Measurements from ENCODE around the gene MYO1B. TPM values are rescaled to one million over a fixed set of nuclear protein-coding genes. Genes with fewer than 3 reads are reported as not detected.

MYO1B gene
- total RNA-seq, 1 experiment from 2014 or later, result 47.5 TPM

DNA sequence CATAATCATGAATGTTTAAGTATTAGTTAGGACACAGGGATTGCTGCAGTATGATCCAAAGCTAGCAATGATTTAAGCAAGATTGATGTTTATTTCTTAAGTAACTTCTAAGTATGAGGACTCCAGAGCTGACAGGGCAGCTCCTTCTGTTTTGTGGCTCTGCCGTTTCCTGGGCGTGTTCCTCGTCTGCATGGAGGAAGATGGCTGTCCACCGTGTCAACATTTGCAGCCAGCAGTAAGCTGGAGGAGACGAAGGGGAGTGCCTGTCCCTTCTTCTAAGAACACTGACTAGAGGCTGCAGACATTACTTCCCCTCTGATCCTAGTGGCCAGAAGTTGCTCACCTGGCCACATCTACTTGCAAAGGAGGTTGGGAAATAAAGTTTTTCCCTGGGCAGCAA lies 144.1 kb downstream of the MYO1B start:
- no peak for DNase-seq (ENCODE audit: extremely low read depth, low read depth)

DNA sequence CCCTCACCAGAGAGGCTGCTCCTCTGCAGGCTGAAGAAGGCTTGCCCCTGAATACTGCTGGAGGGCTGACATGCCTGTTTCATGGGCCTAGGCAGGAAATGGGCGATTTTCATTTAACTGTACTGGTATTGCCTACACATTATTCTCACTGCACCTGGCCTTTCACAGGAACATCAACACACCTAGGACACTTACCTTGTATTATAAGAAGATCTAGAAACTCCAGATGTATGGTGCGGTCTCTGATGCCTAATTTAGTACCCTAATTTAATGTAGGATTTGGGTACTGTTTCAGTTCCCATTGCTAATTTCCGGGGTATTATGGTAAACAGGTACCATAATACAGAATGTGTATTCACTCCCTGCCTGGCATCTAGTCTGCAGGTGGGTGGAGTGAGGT lies 146.0 kb downstream of the MYO1B start:
- DNase-seq (ENCODE audit: extremely low read depth, low read depth), result no peak

DNA sequence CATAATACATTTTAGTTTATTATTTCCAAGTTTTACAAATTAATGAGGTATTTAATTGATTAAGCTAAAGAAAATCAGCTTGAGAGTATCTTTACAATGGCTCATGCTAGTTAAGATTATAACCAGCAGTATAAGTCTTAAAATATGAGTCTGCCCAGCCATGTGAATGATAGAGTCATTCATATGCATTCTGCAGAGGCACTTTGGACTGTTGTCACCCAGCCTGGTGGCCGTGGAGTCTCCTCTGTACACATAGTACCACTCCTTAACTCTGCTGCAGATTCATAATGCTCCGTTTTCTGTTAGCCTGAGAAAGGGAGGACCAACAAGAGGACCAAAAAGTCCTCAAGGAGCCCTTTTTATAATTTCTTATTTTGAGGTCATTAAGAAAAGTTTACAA lies 148.8 kb downstream of the MYO1B start:
- no peak for DNase-seq (ENCODE audit: extremely low read depth, low read depth)

DNA sequence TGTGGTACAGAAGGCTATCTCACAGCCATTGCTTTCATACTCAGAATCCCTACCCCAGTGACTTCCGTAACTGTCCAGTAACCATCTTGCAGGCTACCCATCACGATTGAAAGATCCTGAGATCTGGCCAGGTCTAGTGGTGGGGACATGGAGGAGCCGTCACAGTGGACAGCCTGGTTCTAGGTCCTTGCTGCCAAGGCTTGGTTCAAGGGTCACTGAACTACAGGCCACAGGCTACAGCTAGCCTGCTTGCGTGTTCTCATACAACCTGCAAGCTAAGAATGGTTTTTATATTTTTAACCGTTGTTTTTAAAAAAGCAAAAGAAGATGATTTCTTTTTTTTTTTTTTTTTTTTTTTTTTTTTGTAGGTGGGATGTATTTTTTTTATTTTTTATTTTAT lies 151.6 kb downstream of the MYO1B start:
- DNase-seq (ENCODE audit: extremely low read depth, low read depth), result no peak

DNA sequence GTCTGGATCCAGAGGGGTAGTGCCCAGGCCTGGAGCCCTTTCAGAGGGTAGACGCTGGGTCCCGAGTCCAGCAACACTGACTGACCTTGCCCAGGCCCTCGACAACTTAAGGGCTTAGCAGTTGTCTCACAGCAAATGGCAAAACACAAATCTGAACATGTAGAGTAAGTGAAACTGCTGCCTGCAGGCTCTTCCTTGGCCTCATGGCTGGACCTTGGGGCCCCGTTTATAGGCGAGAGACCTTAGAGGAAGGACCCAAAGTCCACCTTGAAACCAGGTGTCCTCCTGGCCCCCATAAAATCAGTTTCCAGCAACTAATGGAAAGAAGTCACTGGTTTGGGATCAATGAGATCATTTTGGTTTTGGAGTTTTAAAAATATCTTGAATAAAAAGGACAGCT lies 154.4 kb downstream of the MYO1B start:
- DNase-seq (ENCODE audit: extremely low read depth, low read depth), result no peak

DNA sequence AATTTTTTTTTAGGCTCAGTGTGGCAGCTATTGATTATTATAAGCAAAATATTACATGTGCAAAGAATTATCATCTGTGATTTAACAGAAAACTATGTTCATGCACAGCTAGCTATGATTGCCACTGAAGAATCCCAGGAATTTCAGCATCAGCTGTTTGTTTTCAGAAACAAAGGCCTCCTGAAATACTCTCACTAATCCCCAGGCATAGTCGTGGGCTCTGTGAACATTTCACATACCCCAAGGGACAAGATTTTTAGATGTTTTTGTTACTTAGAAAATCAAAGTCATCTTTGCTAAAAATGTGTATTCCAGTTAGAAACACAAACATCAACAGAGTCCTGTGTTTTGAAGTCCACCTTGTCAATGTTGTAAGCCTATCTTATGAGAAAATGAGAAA lies 156.1 kb downstream of the MYO1B start:
- DNase-seq (ENCODE audit: extremely low read depth, low read depth), result no peak

DNA sequence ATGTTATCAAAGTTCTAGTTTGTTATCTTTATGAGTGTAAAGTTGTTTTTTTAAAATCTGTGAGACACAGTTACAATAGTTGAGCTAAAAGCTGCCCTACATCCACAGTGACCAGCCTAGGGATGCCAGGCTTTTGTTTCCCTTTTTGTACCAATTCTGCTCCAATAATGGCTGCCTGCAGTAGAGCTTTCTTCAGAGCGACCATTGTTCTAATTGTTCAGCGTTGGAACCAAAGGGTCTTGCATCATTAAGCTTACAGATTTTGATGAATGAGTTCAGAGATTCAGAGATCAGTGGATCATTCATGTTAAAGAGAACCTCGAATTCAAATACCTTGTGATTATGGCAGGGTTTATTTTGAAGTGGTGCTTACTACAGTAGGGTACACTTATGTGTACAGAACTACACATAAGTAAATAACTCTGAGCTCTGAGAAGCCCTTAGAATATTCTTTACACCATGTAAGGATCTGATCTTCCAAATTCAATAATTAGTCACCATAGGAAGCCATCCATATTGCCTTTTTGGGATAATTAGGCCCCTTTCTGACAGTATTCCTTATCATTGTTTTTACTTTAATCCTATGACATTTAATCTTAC lies 157.9 kb downstream of the MYO1B start:
- DNase-seq (ENCODE audit: extremely low read depth, low read depth), result no peak

DNA sequence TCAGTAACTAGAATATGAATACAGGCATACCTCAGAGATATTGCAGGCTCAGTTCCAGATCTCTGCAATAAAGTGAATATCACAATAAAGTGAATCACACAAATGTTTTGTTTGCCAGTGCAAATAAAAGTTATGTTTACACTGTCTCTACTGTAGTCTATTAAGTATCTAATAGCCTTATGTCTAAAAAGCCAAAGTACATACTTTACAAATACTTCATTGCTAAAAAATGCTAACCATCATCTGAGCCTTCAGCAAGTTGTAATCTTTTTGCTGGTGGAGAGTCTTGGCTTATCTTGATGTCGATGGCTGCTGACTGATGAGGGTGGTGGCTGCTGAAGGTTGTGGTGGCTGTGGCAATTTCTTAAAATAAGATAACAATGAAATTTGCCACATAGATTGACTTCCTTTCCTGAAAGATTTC lies 159.4 kb downstream of the MYO1B start:
- DNase-seq (ENCODE audit: extremely low read depth, low read depth), result no peak

DNA sequence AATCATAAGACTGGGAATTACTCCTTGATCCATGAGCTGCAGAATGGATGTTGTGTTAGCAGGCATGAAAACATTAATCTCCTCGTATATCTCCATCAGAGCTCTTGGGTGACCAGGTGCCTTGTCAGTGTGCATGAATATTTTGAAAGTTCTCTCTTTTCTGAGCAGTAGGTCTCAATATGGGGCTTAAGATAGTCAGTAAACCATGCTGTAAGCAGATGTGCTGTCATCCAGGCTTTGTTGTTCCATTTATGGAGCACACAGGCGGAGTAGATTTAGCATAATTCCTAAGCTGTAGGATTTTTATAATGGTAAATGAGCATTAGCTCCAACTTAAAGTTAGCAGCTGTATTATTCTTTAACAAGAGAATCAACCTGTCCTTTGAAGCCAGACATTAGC lies 160.3 kb downstream of the MYO1B start:
- DNase-seq (ENCODE audit: extremely low read depth, low read depth), result no peak

DNA sequence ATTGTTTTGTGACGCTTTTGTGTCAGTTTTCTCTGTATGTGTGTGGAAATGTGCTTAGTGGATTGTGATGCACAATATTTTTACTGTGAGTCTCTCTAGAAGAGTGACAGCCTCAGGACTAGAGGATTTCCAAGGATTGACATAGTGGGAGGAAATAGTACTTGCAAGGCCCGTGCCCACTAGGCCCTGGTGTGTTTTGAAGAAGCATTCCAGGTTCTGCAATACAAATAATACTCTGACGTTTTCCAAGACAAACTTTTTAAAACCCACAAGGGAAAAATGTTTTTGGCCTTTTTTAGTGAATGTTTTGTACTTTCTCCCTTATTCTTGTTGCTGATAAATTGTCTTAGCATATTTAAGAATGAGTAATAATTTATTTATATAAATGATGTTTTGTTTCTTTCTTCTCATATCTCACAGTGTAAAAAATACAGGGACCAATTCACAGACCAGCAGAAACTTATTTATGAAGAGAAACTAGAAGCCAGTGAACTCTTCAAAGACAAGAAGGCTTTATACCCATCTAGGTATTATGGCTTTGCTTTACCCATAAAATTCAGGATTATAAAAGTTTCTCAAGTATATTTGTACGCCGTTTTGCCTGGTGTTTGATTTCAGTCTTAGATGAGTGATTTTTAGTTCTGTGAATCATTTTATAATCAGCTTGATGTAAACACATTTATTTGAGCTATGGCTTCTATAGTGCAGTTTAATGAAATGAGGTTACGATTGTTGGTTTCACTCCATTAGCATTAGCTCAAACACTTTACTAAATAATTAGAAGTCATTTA lies 165.6 kb downstream of the MYO1B start:
- no peak for DNase-seq (ENCODE audit: extremely low read depth, low read depth)

DNA sequence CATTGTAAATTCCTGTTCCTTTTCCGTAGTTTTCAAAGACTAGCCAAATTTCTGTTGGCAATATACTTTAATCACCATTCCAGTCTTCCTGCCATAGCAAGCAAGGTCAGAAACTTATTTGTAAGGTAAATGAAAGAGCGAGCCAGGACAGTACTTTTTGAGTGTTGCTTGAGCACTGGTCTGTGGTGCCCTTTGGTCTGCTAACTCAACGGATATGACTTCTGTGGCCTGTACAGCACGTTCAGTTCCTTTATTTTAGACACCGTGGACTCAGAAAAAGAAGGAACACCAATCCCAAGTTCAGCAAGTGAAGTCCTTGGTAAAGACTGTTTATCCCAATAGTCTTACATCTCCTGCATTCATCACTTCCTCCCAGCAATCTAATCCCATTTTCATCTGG lies 166.3 kb downstream of the MYO1B start:
- DNase-seq (ENCODE audit: extremely low read depth, low read depth), result no peak

DNA sequence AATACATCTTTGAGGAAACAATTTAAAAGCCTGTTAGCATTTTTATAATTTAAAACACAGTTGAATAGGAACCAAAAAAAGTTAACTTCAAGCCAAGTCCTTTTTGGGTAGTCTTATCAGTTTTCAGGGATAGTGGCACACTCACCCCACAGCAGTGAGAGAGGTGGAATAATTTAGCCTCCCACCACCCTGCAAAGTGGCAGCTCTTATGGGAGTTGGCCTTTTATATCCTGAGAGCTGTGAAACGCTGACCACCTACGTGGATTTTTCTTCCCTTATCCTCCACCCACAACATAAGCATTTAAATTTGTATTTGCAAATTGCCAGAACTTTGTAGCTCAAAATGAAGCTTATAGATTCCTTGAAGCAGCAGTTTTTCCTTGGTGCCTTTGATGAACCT lies 167.1 kb downstream of the MYO1B start:
- no peak for DNase-seq (ENCODE audit: extremely low read depth, low read depth)

DNA sequence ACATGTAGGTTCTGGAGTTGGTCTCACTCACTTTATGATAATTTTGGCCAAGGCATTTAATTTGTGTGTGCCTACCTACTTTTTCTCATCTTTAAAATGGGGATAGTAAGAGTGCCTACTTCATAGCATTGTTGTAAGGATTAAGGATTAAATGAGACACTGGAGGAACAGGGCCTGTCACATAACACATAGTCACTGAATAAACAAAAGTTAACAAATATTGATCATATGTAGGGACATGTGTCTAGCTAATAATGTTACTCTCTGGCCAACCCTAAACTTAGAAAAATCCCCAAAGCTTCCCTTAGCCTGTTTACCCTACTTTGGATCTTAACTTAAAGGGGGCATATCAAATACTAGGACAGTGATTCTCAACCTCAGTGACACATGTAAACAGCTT lies 169.9 kb downstream of the MYO1B start:
- no peak for DNase-seq (ENCODE audit: extremely low read depth, low read depth)

DNA sequence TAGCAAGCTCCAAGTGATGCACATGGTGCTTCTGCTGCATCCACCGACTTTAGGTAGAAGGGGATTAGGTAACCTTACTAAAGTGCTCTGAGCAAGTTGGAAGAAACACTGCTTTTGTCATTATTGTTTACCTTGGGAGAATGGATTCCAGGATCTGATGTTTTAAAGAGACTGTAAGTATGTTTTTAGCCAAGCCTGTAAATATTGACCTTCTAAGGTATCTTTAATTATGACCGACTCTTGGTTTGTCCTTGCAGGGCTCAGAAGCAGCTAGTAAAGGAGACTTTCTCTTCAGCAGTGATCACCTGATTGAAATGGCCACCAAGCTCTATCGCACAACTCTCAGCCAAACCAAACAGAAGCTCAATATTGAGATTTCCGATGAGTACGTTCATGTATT lies 170.7 kb downstream of the MYO1B start:
- DNase-seq (ENCODE audit: extremely low read depth, low read depth), result no peak

DNA sequence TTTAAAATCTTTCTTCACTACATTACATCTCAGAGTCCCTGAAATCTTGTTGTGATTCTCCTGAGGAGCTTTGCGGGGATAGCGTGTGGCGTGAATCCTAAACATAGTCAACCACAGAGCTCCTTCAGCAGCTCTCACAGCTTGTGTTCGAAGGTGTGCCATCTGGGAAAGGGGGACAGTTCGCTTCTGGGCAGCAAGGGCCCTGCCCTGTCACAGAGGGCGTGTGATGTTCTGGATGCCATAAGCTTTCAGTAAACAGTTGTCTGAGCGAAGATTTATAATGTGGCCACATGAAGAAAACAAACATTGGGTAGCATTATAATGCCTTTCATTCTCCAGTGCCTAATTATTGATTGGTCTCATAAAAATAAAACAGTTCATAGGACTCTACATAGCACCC lies 172.5 kb downstream of the MYO1B start:
- DNase-seq (ENCODE audit: extremely low read depth, low read depth), result no peak

DNA sequence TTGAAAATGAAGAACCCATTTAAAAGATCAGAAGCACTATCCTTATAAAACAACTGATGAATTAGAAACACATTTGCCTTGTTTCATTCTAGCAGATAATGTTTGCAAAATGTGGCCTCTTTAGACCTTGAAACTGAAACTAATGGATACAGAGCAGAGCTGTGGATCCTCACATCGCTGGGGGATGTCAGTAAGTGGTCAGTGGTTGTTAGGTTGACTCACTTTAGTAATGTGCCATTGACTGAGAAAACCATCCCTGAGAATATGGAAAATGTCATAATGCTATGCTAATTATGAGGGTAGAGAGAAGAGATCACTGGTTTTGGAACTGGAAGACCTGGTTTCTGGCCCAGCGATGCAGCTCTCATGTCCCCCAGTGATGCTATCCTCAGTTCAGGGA lies 176.7 kb downstream of the MYO1B start:
- DNase-seq (ENCODE audit: extremely low read depth, low read depth), result no peak

DNA sequence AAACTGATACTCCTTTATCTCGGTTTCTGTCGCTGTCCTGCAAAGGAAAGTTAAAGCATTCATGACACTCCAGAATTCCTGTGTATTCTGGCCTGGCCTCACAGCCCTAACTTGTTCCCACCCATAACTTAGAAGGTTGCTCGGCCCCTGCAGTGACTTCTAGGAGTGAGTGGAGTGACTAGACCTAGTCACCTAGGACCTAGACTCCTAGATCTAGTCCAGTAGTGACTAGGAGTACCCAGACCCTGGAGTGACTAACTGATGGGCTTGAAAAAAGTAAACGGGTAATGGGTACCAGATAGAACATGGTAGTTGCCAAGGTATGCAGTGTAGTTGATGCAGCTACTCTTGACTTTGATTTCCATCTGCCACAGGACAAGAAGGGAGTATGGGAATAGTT lies 181.8 kb downstream of the MYO1B start:
- DNase-seq (ENCODE audit: extremely low read depth, low read depth), result no peak

DNA sequence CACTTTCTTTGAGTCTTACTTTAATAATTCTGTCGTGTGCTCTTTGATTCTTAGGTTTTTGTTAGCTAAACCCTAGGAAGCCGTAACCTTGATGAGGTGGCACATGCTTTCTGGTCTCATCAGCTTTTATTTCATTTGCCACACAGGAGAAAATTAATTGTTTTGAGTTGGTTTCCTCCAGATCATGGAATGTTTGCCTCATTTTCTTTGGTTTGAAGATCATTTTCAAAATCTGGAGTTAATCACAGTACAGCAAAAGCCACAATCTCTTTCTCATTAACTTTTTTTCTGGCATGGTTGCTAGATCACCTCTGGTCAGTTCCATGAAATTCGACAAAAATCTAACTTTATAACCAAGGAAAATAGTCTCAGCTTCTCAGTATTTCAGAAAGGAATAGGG lies 182.9 kb downstream of the MYO1B start:
- DNase-seq (ENCODE audit: extremely low read depth, low read depth), result no peak

DNA sequence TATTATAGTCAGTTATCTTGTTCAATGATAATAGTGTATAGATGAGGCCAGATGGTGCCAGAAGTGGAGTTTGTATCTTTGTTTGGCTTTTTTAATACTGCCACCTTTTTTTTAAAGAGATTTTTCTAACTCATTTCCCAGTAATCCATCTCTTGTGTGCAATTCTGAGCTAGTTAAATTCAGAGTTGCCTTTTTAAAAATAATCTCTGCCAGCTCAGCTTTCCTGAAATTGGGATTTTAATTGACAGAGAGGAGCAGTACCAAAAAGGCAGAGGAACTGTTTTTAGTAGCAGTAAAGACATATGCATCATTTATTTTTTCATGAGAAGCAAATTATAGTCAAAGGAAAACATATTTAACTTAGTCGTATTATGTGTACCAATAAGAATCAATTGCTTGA lies 185.3 kb downstream of the MYO1B start:
- no peak for DNase-seq (ENCODE audit: extremely low read depth, low read depth)

DNA sequence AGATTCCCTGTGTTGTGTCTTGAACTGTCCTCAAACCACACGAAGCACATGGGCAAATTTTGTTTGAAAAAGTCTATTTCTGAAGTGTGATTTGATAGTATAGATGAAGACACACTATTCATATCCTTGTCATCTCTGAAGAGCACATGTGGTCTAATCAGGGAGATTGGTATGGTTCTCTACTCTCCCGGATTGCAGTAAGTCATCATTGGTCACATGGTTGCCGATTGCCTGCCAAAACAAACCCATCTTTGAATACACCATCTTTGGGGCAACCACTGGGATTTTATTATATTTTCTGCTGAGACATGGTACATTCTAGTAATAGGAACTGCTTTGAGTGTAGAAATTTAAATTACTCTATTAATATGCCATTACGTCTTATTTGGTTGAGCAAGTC lies 186.9 kb downstream of the MYO1B start:
- DNase-seq (ENCODE audit: extremely low read depth, low read depth), result no peak

DNA sequence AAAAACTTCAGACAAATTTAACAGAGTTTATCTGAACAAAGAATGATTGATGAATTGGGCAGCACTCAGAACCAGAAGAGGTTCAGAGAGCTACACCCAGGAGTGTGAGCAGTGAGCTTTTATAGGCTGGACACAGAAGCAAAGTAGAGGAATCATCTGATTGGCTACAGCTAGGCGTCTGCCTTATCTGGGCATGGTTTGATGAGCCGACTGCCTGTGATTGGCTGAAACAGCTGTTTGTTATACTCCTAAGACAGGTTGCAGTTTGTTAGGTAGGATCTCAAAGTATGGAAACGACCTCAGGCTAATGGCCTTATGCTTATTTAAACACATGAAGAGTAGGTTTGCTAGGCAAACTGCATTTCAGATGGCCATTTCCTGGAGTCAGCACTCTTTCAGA lies 188.9 kb downstream of the MYO1B start:
- no peak for DNase-seq (ENCODE audit: extremely low read depth, low read depth)

DNA sequence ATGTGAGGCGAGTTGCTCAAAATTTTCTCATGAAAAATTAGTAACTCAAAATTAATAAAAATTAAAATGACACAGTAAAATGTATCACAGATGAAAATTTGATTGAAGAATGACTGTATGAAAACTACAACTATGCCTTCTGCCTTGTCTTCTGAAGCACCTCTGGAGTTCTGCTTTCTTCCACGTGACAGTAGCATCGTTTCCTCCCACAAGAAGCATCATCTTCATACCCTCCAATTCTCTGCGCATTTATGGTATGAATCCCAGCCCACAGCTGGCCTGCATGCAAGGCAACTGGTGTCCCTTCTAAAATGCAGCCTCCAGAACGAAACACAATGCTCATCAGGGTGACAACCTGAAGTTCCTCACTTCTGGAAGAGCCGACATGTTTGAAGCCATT lies 189.9 kb downstream of the MYO1B start:
- no peak for DNase-seq (ENCODE audit: extremely low read depth, low read depth)
